ENCODE results near the gene NCAPH2. TPM values are rescaled to one million over a fixed set of nuclear protein-coding genes. Genes with fewer than 3 reads are reported as not detected.

Gene NCAPH2
- total RNA-seq, 4 donors from 2014 or later: 34.8 to 45.0 (median 42.1) TPM

- no peaks in the 10 kb centered on the region for H3K9me3 ChIP-seq
- peaks cover 13% of the 10 kb centered on the region for H3K27me3 ChIP-seq
- peaks cover 0 to 40% of the 10 kb centered on the region in 2 donors for H3K36me3 ChIP-seq
- peaks cover 0 to 61% (median 22%) of the 10 kb centered on the region in 3 donors for H3K4me1 ChIP-seq
- peak within 1 kb of the TSS; percentile 47 to 63 for H3K4me3 ChIP-seq
- peak within 1 kb of the TSS; percentile 51 to 93 (median 89) for H3K27ac ChIP-seq
- no peak for TF ChIP-seq EP300 (IDR thresholded peaks at IDR 0.05)
- peak; percentile 67 to 74 for TF ChIP-seq POLR2A (IDR thresholded peaks at IDR 0.05)
- TF ChIP-seq POLR2AphosphoS5 (IDR thresholded peaks at IDR 0.05): peak; percentile 81
- TF ChIP-seq, protein P1, sequence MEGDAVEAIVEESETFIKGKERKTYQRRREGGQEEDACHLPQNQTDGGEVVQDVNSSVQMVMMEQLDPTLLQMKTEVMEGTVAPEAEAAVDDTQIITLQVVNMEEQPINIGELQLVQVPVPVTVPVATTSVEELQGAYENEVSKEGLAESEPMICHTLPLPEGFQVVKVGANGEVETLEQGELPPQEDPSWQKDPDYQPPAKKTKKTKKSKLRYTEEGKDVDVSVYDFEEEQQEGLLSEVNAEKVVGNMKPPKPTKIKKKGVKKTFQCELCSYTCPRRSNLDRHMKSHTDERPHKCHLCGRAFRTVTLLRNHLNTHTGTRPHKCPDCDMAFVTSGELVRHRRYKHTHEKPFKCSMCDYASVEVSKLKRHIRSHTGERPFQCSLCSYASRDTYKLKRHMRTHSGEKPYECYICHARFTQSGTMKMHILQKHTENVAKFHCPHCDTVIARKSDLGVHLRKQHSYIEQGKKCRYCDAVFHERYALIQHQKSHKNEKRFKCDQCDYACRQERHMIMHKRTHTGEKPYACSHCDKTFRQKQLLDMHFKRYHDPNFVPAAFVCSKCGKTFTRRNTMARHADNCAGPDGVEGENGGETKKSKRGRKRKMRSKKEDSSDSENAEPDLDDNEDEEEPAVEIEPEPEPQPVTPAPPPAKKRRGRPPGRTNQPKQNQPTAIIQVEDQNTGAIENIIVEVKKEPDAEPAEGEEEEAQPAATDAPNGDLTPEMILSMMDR (IDR thresholded peaks at IDR 0.05): peak in 3 of 4 experiments; percentile 60 to 63 (median 61)
- peak; percentile 79 for ATAC-seq
- no CpG with 5 or more reads among the region's 84 CpGs for WGBS, 2 donors (ENCODE audit: low coverage in 1 of 2)
Measured at GRCh38 chr22:50525104-50525857, 17.3 kb downstream of the NCAPH2 start, which contains the start of gene SCO2. Gene SCO2, minus strand, starts transcription at chr22:50525598. Its CDS starts 1,187 bp downstream, at chr22:50524411.

- ATAC-seq: no peak
Measured at GRCh38 chr22:50525858-50526107, 17.8 kb downstream of the NCAPH2 start.

GRCh38 chr22:50526108-50526833, 18.2 kb downstream of the NCAPH2 start:
- peaks cover 23% of the 10 kb centered on the region for H3K27me3 ChIP-seq
- H3K4me1 ChIP-seq: peaks cover 0 to 71% (median 26%) of the 10 kb centered on the region in 3 donors
- peak; percentile 50 for ATAC-seq
- H3K27ac ChIP-seq: peak overlapping the region; percentile 51 to 93 (median 89)
- H3K36me3 ChIP-seq: peaks cover 0 to 30% of the 10 kb centered on the region in 2 donors
- no peaks in the 10 kb centered on the region for H3K9me3 ChIP-seq
- TF ChIP-seq POLR2AphosphoS5 (IDR thresholded peaks at IDR 0.05) (no peak), POLR2A (IDR thresholded peaks at IDR 0.05) (peak; percentile 25 to 48), EP300 (IDR thresholded peaks at IDR 0.05) (no peak)
- TF ChIP-seq, protein P1 (IDR thresholded peaks at IDR 0.05): peak in 3 of 4 experiments; percentile 62 to 80 (median 63)
- peak overlapping the region; percentile 47 to 63 for H3K4me3 ChIP-seq
- WGBS, 2 donors (ENCODE audit: low coverage in 1 of 2): no CpG with 5 or more reads among the region's 77 CpGs

More at GRCh38 chr22:50525858-50526107, 17.8 kb downstream of the NCAPH2 start:
- TF ChIP-seq, protein P1 (IDR thresholded peaks at IDR 0.05): no peak
- TF ChIP-seq POLR2AphosphoS5 (IDR thresholded peaks at IDR 0.05) (no peak), POLR2A (IDR thresholded peaks at IDR 0.05) (no peak), EP300 (IDR thresholded peaks at IDR 0.05) (no peak)
- H3K27me3 ChIP-seq: peaks cover 18% of the 10 kb centered on the region
- peaks cover 0 to 35% of the 10 kb centered on the region in 2 donors for H3K36me3 ChIP-seq
- no CpG with 5 or more reads among the region's 33 CpGs for WGBS, 2 donors (ENCODE audit: low coverage in 1 of 2)
- H3K27ac ChIP-seq: peak overlapping the region; percentile 51 to 93 (median 89)
- no peaks in the 10 kb centered on the region for H3K9me3 ChIP-seq
- H3K4me1 ChIP-seq: peaks cover 0 to 66% (median 26%) of the 10 kb centered on the region in 3 donors
- H3K4me3 ChIP-seq: peak overlapping the region; percentile 47 to 63

DNA sequence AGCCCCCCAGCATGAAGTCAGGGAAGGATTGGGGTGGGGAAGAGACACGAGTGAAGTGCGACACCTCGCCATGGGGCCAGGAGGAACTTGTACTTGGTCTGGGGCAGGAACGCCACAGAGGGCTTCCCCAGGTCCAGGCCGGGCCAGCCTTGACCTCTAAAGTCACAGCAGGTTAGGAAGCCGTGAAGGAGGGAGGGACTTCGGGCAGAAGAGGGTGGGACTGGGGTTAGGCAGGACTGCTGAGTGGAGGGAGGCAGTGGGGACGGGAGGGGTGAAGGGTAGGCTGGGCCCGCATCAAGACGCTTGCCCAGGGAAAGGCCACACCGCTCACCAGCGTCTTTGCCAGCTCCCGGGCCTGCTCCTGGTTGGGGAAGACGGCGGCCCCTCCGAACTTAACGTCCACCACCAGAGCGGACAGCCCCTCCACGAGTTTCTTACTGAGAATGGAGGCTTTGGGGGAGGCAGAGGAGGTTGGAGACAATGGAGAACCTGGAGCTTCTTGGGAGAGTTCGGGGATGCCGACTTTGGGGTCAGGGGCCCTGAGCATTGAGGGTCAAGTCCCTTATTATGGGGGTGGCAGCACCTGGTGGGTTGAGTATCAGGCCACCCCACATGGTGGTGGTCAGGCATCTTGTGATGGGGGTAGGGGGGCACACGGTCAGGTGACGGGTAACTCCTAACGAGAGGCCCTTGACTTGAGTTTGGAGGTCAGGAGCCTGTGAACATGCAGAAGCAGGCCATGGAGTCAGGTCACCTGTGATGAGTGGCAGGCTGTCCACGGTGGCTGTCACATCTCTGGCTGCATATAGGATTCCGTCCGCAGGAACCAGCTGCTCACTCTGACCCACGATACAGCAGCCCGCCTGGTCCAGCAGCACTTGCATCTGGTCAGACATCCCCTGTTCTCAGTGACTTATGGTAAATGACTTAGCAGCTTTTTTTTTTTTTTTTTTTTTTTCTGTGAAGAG, 19.1 kb downstream of the NCAPH2 start:
- H3K36me3 ChIP-seq: peaks cover 0 to 22% of the 10 kb centered on the region in 2 donors
- peak overlapping the region; percentile 47 to 63 for H3K4me3 ChIP-seq
- peaks cover 31% of the 10 kb centered on the region for H3K27me3 ChIP-seq
- H3K4me1 ChIP-seq: peaks cover 0 to 80% (median 35%) of the 10 kb centered on the region in 3 donors
- TF ChIP-seq EP300 (IDR thresholded peaks at IDR 0.05): no peak
- TF ChIP-seq POLR2A (IDR thresholded peaks at IDR 0.05): no peak
- TF ChIP-seq, protein P1 (IDR thresholded peaks at IDR 0.05): no peak
- TF ChIP-seq POLR2AphosphoS5 (IDR thresholded peaks at IDR 0.05): no peak
- peak overlapping the region; percentile 51 to 93 (median 89) for H3K27ac ChIP-seq
- no peaks in the 10 kb centered on the region for H3K9me3 ChIP-seq
- ATAC-seq: no peak
- 13 to 67% methylated on average over 6 to 10 of the region's 29 CpGs for WGBS, 2 donors (ENCODE audit: low coverage in 1 of 2)

All from gastroesophageal sphincter (tissue), 4 donors.